Neural cell (in vitro differentiated cells): Measurements from ENCODE around the gene LRCH1.

Source experiments
- CTCF ChIP-seq: fragments of 450-650 bp; IDR thresholded peaks from 2 replicates; pipeline ENCODE4 v1.5.1; 2014; ENCODE audit warnings: antibody characterized with exemption, mild to moderate bottlenecking, moderate library complexity; ENCODE audit not compliant: poor library complexity, severe bottlenecking
- POLR2AphosphoS5 ChIP-seq: IDR thresholded peaks from 2 replicates; pipeline ENCODE4 v1.6.1; 2012
- TAF1 ChIP-seq: IDR thresholded peaks from 2 replicates; pipeline ENCODE4 v1.6.1; 2012; ENCODE audit warnings: low read depth

DNA sequence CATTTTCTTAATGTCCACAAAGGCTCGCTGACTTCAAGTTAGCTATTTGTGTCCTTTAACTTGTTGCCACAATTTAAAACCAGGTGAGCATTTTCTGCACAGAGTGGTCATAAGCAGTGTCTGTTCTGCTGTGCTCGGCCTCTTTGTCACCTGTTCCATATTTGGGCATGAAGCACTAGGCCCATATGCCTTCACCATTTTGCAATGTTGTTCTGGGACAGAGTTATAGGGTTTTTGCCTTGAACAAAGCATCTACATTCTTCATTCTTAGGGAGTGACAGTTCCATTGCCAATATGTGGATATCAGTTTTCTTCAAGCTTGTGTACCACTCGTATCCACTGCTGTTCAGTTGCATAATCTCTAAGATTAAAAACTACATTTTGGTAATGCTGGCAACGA, 56.1 kb downstream of the LRCH1 start:
- TF ChIP-seq POLR2AphosphoS5 (no peak), TAF1 (no peak), CTCF (no peak)
